SK-N-SH (cell line): ENCODE results near the gene PITPNM1. TPM values are rescaled to one million over a fixed set of nuclear protein-coding genes. Genes with fewer than 3 reads are reported as not detected.
A peak's percentile ranks its signal among the peaks of the same experiment; 100 is the strongest.

Source experiments
- CTCF ChIA-PET: fragments of 300-600, 350-600 bp; formaldehyde crosslinking; extraction: SDS; loops from one replicate; lab custom pipeline; 2021; lab: Yijun Ruan, JAX
- POLR2A ChIA-PET: fragments of 350-600 bp; sonication (Branson Sonifier 250); formaldehyde crosslinking; extraction: SDS; loops from one replicate; lab custom pipeline; 2020; ENCODE audit warnings: antibody characterized with exemption, inconsistent platforms; lab: Yijun Ruan, JAX
- DNase-seq: peaks from one replicate; pipeline ENCODE4 v3.0.0; 2012
- H2AFZ ChIP-seq: fragments of 200-600 bp; sonication (generic); 2 replicates; pipeline ENCODE4 v1.8.1; 2016; ENCODE audit warnings: antibody characterized with exemption, mild to moderate bottlenecking, low read depth
- H3F3A ChIP-seq: fragments of 200-600 bp; sonication (generic); replicated peaks from 2 replicates; pipeline ENCODE3; 2016; ENCODE audit warnings: antibody characterized with exemption, mild to moderate bottlenecking; ENCODE audit not compliant: insufficient read depth
- H3K27ac ChIP-seq, 2 experiments: fragments of 200-500 bp in 1 of 2; fragments of 200-600 bp in 1 of 2; sonication (Bioruptor generic) in 1 of 2; sonication (generic), shearing (Covaris generic) in 1 of 2; 2 replicates each; pipeline versions ENCODE4 v1.5.1 to v1.6.1; 2014 to 2016; ENCODE audit warnings: low read depth in 2 of 2, inconsistent platforms in 1 of 2, low read length in 1 of 2, mild to moderate bottlenecking in 1 of 2, mixed read lengths in 1 of 2
- H3K27me3 ChIP-seq: fragments of 200-600 bp; sonication (generic), shearing (Covaris generic); 2 replicates; pipeline ENCODE4 v1.6.1; 2016; ENCODE audit warnings: mixed run types; ENCODE audit not compliant: insufficient read depth
- H3K36me3 ChIP-seq, 2 experiments: fragments of 200-500 bp in 1 of 2; fragments of 200-600 bp in 1 of 2; sonication (Bioruptor generic) in 1 of 2; sonication (generic) in 1 of 2; replicated peaks in 1 of 2; 2 replicates each; pipeline versions ENCODE3 to v1.5.1; 2014 to 2016; ENCODE audit warnings: low read length in 1 of 2, mild to moderate bottlenecking in 1 of 2; ENCODE audit not compliant: insufficient read depth in 2 of 2, control insufficient read depth in 1 of 2
- H3K4me1 ChIP-seq, 2 experiments: fragments of 200-500 bp in 1 of 2; fragments of 200-600 bp in 1 of 2; sonication (Bioruptor generic) in 1 of 2; sonication (generic), shearing (Covaris generic) in 1 of 2; 2 replicates each; pipeline versions ENCODE4 v1.5.1 to v1.6.1; 2014 to 2016; ENCODE audit warnings: low read depth in 1 of 2, low read length in 1 of 2, mixed run types in 1 of 2; ENCODE audit not compliant: insufficient read depth in 2 of 2, control insufficient read depth in 1 of 2
- H3K4me2 ChIP-seq: fragments of 200-600 bp; sonication (generic), shearing (Covaris generic); 2 replicates; pipeline ENCODE4 v1.6.1; 2017; ENCODE audit warnings: mixed run types
- H3K4me3 ChIP-seq, 2 experiments: fragments of 200-500 bp in 1 of 2; fragments of 200-600 bp in 1 of 2; sonication (Bioruptor generic) in 1 of 2; sonication (generic), shearing (Covaris generic) in 1 of 2; 2 replicates each; pipeline versions ENCODE4 v1.5.1 to v1.8.1; 2014 to 2016; ENCODE audit warnings: low read depth in 2 of 2, inconsistent platforms in 1 of 2, low read length in 1 of 2, mild to moderate bottlenecking in 1 of 2, mixed read lengths in 1 of 2, moderate library complexity in 1 of 2
- H3K79me2 ChIP-seq: fragments of 200-600 bp; sonication (generic); 2 replicates; pipeline ENCODE4 v1.8.1; 2017; ENCODE audit warnings: mild to moderate bottlenecking; ENCODE audit not compliant: insufficient read depth
- H3K9ac ChIP-seq: fragments of 200-600 bp; sonication (generic); 2 replicates; pipeline ENCODE4 v1.6.1; 2017; ENCODE audit warnings: mixed run types
- H3K9me2 ChIP-seq: fragments of 200-600 bp; sonication (generic); 2 replicates; pipeline ENCODE4 v1.6.1; 2017; ENCODE audit warnings: mixed run types
- H3K9me3 ChIP-seq: fragments of 200-600 bp; sonication (generic); 2 replicates; pipeline ENCODE4 v1.6.1; 2017; ENCODE audit warnings: mixed run types, mild to moderate bottlenecking, moderate library complexity
- H4K20me1 ChIP-seq: fragments of 200-600 bp; sonication (generic); 2 replicates; pipeline ENCODE4 v1.6.1; 2017; ENCODE audit warnings: mild to moderate bottlenecking, mixed run types; ENCODE audit not compliant: insufficient read depth
- FOXJ3 ChIP-seq: sonication (generic); formaldehyde crosslinking; IDR thresholded peaks from 2 replicates; pipeline ENCODE4 v1.5.1; 2020; ENCODE audit warnings: mild to moderate bottlenecking, missing genetic modification reagents
- JUND ChIP-seq: IDR thresholded peaks from 2 replicates; pipeline ENCODE4 v1.4.0; 2012
- RAD21 ChIP-seq: IDR thresholded peaks from 2 replicates; pipeline ENCODE4 v1.6.1; 2012; ENCODE audit warnings: mild to moderate bottlenecking, low read length
- SIN3A ChIP-seq: IDR thresholded peaks from 2 replicates; pipeline ENCODE4 v1.6.1; 2012; ENCODE audit warnings: low read depth, mild to moderate bottlenecking, low read length, moderate library complexity, borderline replicate concordance
- WGBS: methylation state at CpG from one replicate; pipeline ENCODE4 v1.1.6; 2017; ENCODE audit warnings: low lambda C conversion rate; 5-methylcytosine and 5-hydroxymethylcytosine counted together
- polyA plus RNA-seq, 3 experiments: library from polyadenylated mRNA; depleted of rRNA; stranded (reverse); fragments of >200 nt; gene quantifications; 2 replicates each; pipeline ENCODE4 v1.2.3, GENCODE V29; 2012
- TF ChIP-seq, protein P1 (sequence below): fragments of 150-350 bp; IDR thresholded peaks from 2 replicates; pipeline ENCODE4 v1.6.1; 2017; ENCODE audit warnings: antibody characterized with exemption, low read length, low read depth, borderline replicate concordance
- TF ChIP-seq, protein P2 (sequence below): IDR thresholded peaks from 2 replicates; pipeline ENCODE4; 2012

The PITPNM1 gene
- polyA plus RNA-seq, 1 of the 3 experiments (the other 2 are of a cell fraction), result 24.2 TPM

DNA sequence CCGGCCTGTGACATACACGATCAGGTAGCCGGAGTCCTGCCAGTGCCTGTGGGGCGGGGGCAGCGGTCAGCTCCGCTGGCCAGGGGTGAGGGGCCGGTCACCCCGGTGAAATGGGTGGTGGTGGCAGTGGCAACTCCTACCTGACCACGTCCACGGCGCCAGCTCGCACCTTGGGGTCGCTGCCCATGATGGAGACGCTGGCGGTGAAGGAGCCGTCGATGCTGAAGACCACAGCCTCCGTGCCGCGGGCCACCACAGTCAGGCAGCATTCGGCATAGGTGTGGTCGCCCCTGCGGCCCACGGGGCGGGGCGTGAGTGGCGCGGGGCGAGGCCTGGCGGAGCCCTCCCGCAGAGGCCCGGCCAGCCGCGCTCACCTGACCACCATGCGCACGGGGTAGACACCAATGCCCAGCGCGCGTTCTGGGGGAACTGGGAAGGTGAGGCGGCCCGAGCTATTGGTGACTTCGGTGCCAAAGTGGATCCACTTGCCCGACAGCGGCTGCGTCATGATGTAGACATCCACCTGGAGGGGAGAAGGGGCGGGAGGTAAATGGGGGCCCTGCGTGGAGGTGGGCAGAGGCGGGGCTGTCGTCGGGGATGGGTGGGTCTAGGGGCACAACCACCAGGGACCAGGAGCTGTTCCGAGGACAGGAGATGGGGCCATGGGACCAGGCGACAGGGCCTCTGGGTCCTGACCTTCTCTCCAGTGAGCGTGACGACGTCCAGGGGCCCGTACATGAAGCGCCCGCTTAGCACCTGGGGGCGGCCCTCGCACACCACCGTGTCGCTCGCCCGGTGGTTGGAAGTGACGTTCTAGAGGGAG, 11.4 kb downstream of the PITPNM1 start:
- H3K79me2 ChIP-seq, result no peaks in the 10 kb centered on the region
- H3K9ac ChIP-seq, result no peak overlapping the region
- H3K4me1 ChIP-seq, result no peaks in the 10 kb centered on the region
- no peak overlapping the region for H3K4me3 ChIP-seq
- H3K9me2 ChIP-seq, result no peaks in the 10 kb centered on the region
- no peaks in the 10 kb centered on the region for H3K9me3 ChIP-seq
- 94% methylated on average over 34 of the region's 65 CpGs for WGBS
- no peak overlapping the region for H3K27ac ChIP-seq
- no peaks in the 10 kb centered on the region for H3K27me3 ChIP-seq
- peaks cover 6% of the 10 kb centered on the region for H3F3A ChIP-seq
- no peak overlapping the region for H2AFZ ChIP-seq
- H4K20me1 ChIP-seq, result no peaks in the 10 kb centered on the region
- CTCF ChIA-PET, result no interaction called here
- H3K36me3 ChIP-seq, result peaks cover 0 to 42% of the 10 kb centered on the region in 2 experiments
- DNase-seq, result no peak
- TF ChIP-seq, protein P1, sequence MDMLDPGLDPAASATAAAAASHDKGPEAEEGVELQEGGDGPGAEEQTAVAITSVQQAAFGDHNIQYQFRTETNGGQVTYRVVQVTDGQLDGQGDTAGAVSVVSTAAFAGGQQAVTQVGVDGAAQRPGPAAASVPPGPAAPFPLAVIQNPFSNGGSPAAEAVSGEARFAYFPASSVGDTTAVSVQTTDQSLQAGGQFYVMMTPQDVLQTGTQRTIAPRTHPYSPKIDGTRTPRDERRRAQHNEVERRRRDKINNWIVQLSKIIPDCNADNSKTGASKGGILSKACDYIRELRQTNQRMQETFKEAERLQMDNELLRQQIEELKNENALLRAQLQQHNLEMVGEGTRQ, result no peak
- TF ChIP-seq JUND (no peak), SIN3A (no peak), RAD21 (no peak), FOXJ3 (CRISPR knock-in tag) (no peak)
- POLR2A ChIA-PET, result no interaction called here
- no peak overlapping the region for H3K4me2 ChIP-seq

DNA sequence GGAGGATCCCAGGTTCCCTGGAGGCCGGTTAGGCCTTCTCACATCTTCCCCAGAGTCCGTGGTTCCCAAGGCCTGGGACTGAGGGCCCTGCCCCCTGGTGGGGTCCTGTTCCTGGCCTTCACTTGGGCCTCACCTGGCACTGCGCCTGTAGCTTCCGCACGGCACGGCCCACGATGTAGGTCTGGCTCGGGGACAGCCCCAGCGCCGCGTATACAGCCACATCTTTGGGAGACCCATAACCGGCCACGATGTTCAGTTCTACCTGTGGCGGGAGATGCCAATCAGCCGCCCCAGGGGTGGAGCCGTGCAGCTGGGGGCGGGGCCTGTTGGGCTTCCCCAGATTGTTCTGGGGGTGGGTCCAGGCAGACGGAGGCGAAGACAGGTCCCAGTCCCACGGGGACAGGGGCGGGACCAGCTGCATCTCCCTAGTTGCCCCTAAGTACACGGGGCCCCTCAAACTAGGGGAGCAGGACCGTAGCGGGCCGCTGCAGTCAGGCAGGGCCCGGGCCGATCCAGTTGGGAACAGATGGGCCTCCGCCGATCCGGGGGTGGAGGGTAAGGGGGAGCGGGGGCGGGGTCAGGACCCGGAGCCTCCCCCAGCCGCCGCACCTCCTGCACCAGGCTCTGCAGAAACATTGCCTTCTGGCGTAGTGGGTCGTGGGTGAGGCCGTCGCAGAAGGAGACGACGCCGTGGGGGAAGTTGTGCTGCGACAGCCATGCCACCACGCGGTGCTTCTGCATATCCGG, 12.2 kb downstream of the PITPNM1 start:
- TF ChIP-seq, protein P2, sequence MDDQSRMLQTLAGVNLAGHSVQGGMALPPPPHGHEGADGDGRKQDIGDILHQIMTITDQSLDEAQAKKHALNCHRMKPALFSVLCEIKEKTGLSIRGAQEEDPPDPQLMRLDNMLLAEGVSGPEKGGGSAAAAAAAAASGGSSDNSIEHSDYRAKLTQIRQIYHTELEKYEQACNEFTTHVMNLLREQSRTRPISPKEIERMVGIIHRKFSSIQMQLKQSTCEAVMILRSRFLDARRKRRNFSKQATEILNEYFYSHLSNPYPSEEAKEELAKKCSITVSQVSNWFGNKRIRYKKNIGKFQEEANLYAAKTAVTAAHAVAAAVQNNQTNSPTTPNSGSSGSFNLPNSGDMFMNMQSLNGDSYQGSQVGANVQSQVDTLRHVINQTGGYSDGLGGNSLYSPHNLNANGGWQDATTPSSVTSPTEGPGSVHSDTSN, result peak; percentile 6; the same call in 1 of the 2 replicates
- TF ChIP-seq RAD21, result no peak
- peak; percentile 47 for DNase-seq
- no peak overlapping the region for H3K4me3 ChIP-seq
- H3K9me3 ChIP-seq, result no peaks in the 10 kb centered on the region
- H3K9me2 ChIP-seq, result no peaks in the 10 kb centered on the region
- H3K36me3 ChIP-seq, result peaks cover 0 to 44% of the 10 kb centered on the region in 2 experiments
- H3K4me2 ChIP-seq, result no peak overlapping the region
- no peaks in the 10 kb centered on the region for H3K4me1 ChIP-seq
- POLR2A ChIA-PET, result no interaction called here
- H2AFZ ChIP-seq, result no peak overlapping the region
- no peaks in the 10 kb centered on the region for H3K27me3 ChIP-seq
- 96% methylated on average over 30 of the region's 46 CpGs for WGBS
- H4K20me1 ChIP-seq, result no peaks in the 10 kb centered on the region
- H3F3A ChIP-seq, result peaks cover 6% of the 10 kb centered on the region
- no peaks in the 10 kb centered on the region for H3K79me2 ChIP-seq
- no peak overlapping the region for H3K9ac ChIP-seq
- CTCF ChIA-PET, result interaction anchor here (1.0 to 1.2 kb wide), 2 partner anchors 15 to 101 kb away, joined by 3 read pairs; partner anchors contain the start of genes CDK2AP2 and RAD9A
- no peak overlapping the region for H3K27ac ChIP-seq
